ENCODE data around the gene PHACTR1.

- TF ChIP-seq CTCF (IDR thresholded peaks at IDR 0.05): no peak
- TF ChIP-seq POLR2A (IDR thresholded peaks at IDR 0.05): no peak
- no peak for TF ChIP-seq POLR2AphosphoS5 (IDR thresholded peaks at IDR 0.05; ENCODE audit: insufficient read depth in 1 of 2, low read depth in 1 of 2)
Observed at GRCh38 chr6:13212096-13212495, 495.5 kb downstream of the PHACTR1 start.
